CD4-positive, alpha-beta memory T cell (primary cell): Measurements from ENCODE around the gene RBKS. TPM values are rescaled to one million over a fixed set of nuclear protein-coding genes. Genes with fewer than 3 reads are reported as not detected.

Source experiments
- CTCF ChIA-PET: fragments of 350-600 bp; sonication (Branson Sonifier 250); formaldehyde crosslinking; loops from one replicate; lab custom pipeline; 2021; ENCODE audit warnings: inconsistent platforms; ENCODE audit not compliant: partially characterized antibody; lab: Charles Lee
- POLR2A ChIA-PET: fragments of 350-600 bp; sonication (Branson Sonifier 250); formaldehyde crosslinking; loops from one replicate; lab custom pipeline; 2021; ENCODE audit not compliant: partially characterized antibody; lab: Charles Lee
- DNase-seq, 5 donors: peaks; one replicate each; pipeline versions ENCODE4 v3.0.0 to v3.0.0-alpha.2; 2020 to 2022; ENCODE audit warnings: mixed read lengths in 1 of 5
- H3K27ac ChIP-seq: one replicate; pipeline ENCODE4 v1.7.0; 2013; ENCODE audit warnings: low read depth, low read length
- H3K27me3 ChIP-seq: 2 replicates; pipeline ENCODE4 v1.7.0; 2013; ENCODE audit warnings: mild to moderate bottlenecking, low read length, moderate library complexity; ENCODE audit not compliant: insufficient read depth
- H3K36me3 ChIP-seq: 2 replicates; pipeline ENCODE4 v1.7.0; 2013; ENCODE audit warnings: mild to moderate bottlenecking, low read length, moderate library complexity; ENCODE audit not compliant: insufficient read depth
- H3K4me1 ChIP-seq: 2 replicates; pipeline ENCODE4 v1.7.0; 2013; ENCODE audit warnings: mild to moderate bottlenecking, low read length, moderate library complexity; ENCODE audit not compliant: insufficient read depth
- H3K4me3 ChIP-seq, 2 donors: one replicate each; pipeline ENCODE4 v1.7.0; 2013; ENCODE audit warnings: low read length in 2 of 2, mild to moderate bottlenecking in 1 of 2
- H3K9me3 ChIP-seq, 2 donors: one replicate each; pipeline ENCODE4 v1.7.0; 2013; ENCODE audit warnings: low read length in 2 of 2, control low read depth in 1 of 2; ENCODE audit not compliant: control insufficient read depth in 1 of 2
- H3K27ac Mint-ChIP-seq, 7 donors: one replicate each; pipeline ENCODE4 v1.8.0; 2020 to 2021; ENCODE audit warnings: mixed read lengths in 7 of 7, mild to moderate bottlenecking in 6 of 7, inconsistent platforms in 3 of 7, moderate library complexity in 3 of 7
- H3K27me3 Mint-ChIP-seq, 2 donors: one replicate each; pipeline ENCODE4 v1.8.0; 2020 to 2021; ENCODE audit warnings: mixed read lengths in 2 of 2
- H3K36me3 Mint-ChIP-seq, 2 donors: one replicate each; pipeline ENCODE4 v1.8.0; 2020 to 2021; ENCODE audit warnings: mixed read lengths in 2 of 2, inconsistent platforms in 1 of 2, mild to moderate bottlenecking in 1 of 2
- H3K4me1 Mint-ChIP-seq, 4 donors: one replicate each; pipeline ENCODE4 v1.8.0; 2020 to 2021; ENCODE audit warnings: mixed read lengths in 4 of 4, mild to moderate bottlenecking in 1 of 4
- H3K4me3 Mint-ChIP-seq, 8 donors: one replicate each; pipeline ENCODE4 v1.8.0; 2020 to 2021; ENCODE audit warnings: mixed read lengths in 8 of 8, mild to moderate bottlenecking in 7 of 8, moderate library complexity in 6 of 8, inconsistent platforms in 3 of 8
- H3K9me3 Mint-ChIP-seq, 8 donors: one replicate each; pipeline ENCODE4 v1.8.0; 2020 to 2021; ENCODE audit warnings: mixed read lengths in 8 of 8, mild to moderate bottlenecking in 5 of 8, inconsistent platforms in 3 of 8, moderate library complexity in 1 of 8
- intact Hi-C: fragments of 100-400 bp; cut with micrococcal nuclease; formaldehyde crosslinking; loops from one replicate; pipeline ENCODE4 v1.15.1; 2023
- polyA plus RNA-seq, 2 donors: library from polyadenylated mRNA; unstranded; fragments of 300-500 nt; fragmentation: Illumina TruSeq; gene quantifications; one replicate each; pipeline ENCODE4 v1.2.3, GENCODE V29; 2021
- total RNA-seq, 2 experiments: library from RNA; stranded (reverse); gene quantifications; one replicate each; pipeline ENCODE4 v1.2.3, GENCODE V29; 2021

The RBKS gene
- total and polyA plus RNA-seq, 4 experiments from 2014 or later = 1.2 to 5.9 (median 2.1) TPM

GRCh38 chr2:27893006-27893405 lies 2.8 kb upstream of the RBKS start:
- peak overlapping the region; percentile 98 for H3K27ac ChIP-seq
- Mint-ChIP-seq H3K9me3 (peaks cover 0 to 9% (median 0%) of the 10 kb centered on the region in 8 donors), H3K36me3 (peaks cover 28 to 62% of the 10 kb centered on the region in 2 donors), H3K4me3 (peak overlapping the region in 4 of 8 donors; percentile 13 to 76 (median 50)), H3K4me1 (peaks cover 40 to 81% (median 64%) of the 10 kb centered on the region in 4 donors), H3K27me3 (peaks cover 1 to 5% of the 10 kb centered on the region in 2 donors), H3K27ac (peak overlapping the region; percentile 100)
- ChIA-PET CTCF (no interaction called here), POLR2A (no interaction called here)
- peaks cover 9% of the 10 kb centered on the region for H3K36me3 ChIP-seq
- no peak overlapping the region for H3K4me3 ChIP-seq
- no peaks in the 10 kb centered on the region for H3K27me3 ChIP-seq
- peak; percentile 41 to 60 (median 46) for DNase-seq
- H3K9me3 ChIP-seq = no peaks in the 10 kb centered on the region
- H3K4me1 ChIP-seq = peaks cover 62% of the 10 kb centered on the region
- intact Hi-C loops = loop anchor here (5.0 to 10.0 kb wide), 3 partner anchors 729 to 1546 kb away; partner anchors contain the start of genes ADGRF3, PPP1CB and SELENOI

GRCh38 chr2:27891673-27892105 lies 1.5 kb upstream of the RBKS start:
- Histone ChIP-seq H3K4me1 (peaks cover 49% of the 10 kb centered on the region), H3K36me3 (peaks cover 7% of the 10 kb centered on the region), H3K4me3 (peak overlapping the region; percentile 92 to 99), H3K9me3 (no peaks in the 10 kb centered on the region), H3K27ac (peak overlapping the region; percentile 98), H3K27me3 (no peaks in the 10 kb centered on the region)
- DNase-seq = peak in 2 of 5 donors; percentile 3 to 34
- peaks cover 0 to 9% (median 0%) of the 10 kb centered on the region in 8 donors for H3K9me3 Mint-ChIP-seq
- ChIA-PET CTCF (no interaction called here), POLR2A (interaction anchor here (0.6 to 2.6 kb wide), 6 partner anchors 26 to 511 kb away, joined by 3 to 23 read pairs (median 7); partner anchors contain the start of gene FOSL2)
- peaks cover 29 to 68% (median 52%) of the 10 kb centered on the region in 4 donors for H3K4me1 Mint-ChIP-seq
- H3K27me3 Mint-ChIP-seq = peaks cover 1 to 5% of the 10 kb centered on the region in 2 donors
- intact Hi-C loops = loop anchor here (5.0 to 10.0 kb wide), 3 partner anchors 731 to 1544 kb away; partner anchors contain the start of genes ADGRF3, PPP1CB and SELENOI
- peak overlapping the region; percentile 88 to 100 (median 97) for H3K4me3 Mint-ChIP-seq
- peaks cover 19 to 48% of the 10 kb centered on the region in 2 donors for H3K36me3 Mint-ChIP-seq
- peak overlapping the region; percentile 100 for H3K27ac Mint-ChIP-seq

GRCh38 chr2:27890924-27891672 lies 911 bp upstream of the RBKS start:
- Mint-ChIP-seq H3K4me3 (peak overlapping the region; percentile 88 to 100 (median 97)), H3K36me3 (peaks cover 14 to 43% of the 10 kb centered on the region in 2 donors), H3K4me1 (peaks cover 24 to 62% (median 49%) of the 10 kb centered on the region in 4 donors), H3K27me3 (peaks cover 1 to 5% of the 10 kb centered on the region in 2 donors), H3K27ac (peak overlapping the region; percentile 100), H3K9me3 (peaks cover 0 to 9% (median 0%) of the 10 kb centered on the region in 8 donors)
- Histone ChIP-seq H3K4me3 (peak overlapping the region; percentile 92 to 99), H3K4me1 (peaks cover 45% of the 10 kb centered on the region), H3K27me3 (no peaks in the 10 kb centered on the region), H3K27ac (peak overlapping the region; percentile 98), H3K36me3 (peaks cover 1% of the 10 kb centered on the region), H3K9me3 (no peaks in the 10 kb centered on the region)
- DNase-seq = peak; percentile 94 to 98 (median 95)
- CTCF ChIA-PET = no interaction called here
- intact Hi-C loops = loop anchor here (1.0 to 10.0 kb wide), 8 partner anchors 29 to 1544 kb away; partner anchors contain the start of genes ADGRF3, FOSL2, MRPL33 and PPP1CB
- POLR2A ChIA-PET = interaction anchor here (0.6 to 2.6 kb wide), 10 partner anchors 26 to 511 kb away, joined by 3 to 23 read pairs (median 4); partner anchors contain the start of gene FOSL2

- Mint-ChIP-seq H3K4me1 (peaks cover 24 to 52% (median 44%) of the 10 kb centered on the region in 4 donors), H3K4me3 (peak overlapping the region; percentile 93 to 100 (median 98)), H3K27me3 (peaks cover 1 to 5% of the 10 kb centered on the region in 2 donors), H3K36me3 (peaks cover 1 to 32% of the 10 kb centered on the region in 2 donors), H3K9me3 (peaks cover 0 to 9% (median 0%) of the 10 kb centered on the region in 8 donors), H3K27ac (peak overlapping the region; percentile 99 to 100 (median 100))
- Histone ChIP-seq H3K27me3 (no peaks in the 10 kb centered on the region), H3K4me3 (peak overlapping the region; percentile 77 to 92), H3K9me3 (no peaks in the 10 kb centered on the region), H3K36me3 (no peaks in the 10 kb centered on the region), H3K27ac (peak overlapping the region; percentile 98), H3K4me1 (peaks cover 45% of the 10 kb centered on the region)
- ChIA-PET POLR2A (interaction anchor here (0.8 to 2.6 kb wide), 9 partner anchors 31 to 513 kb away, joined by 3 to 23 read pairs (median 4); partner anchors contain the start of gene FOSL2), CTCF (interaction anchor here (0.9 kb wide), 1 partner anchor 206 kb away, joined by 3 read pairs; no protein-coding TSS in a partner anchor)
- no peak for DNase-seq
- intact Hi-C loops = loop anchor here (1.0 to 10.0 kb wide), 8 partner anchors 31 to 1542 kb away; partner anchors contain the start of genes ADGRF3, FOSL2, MRPL33 and PPP1CB
Measured at GRCh38 chr2:27889774-27890145, 427 bp downstream of the RBKS start.

GRCh38 chr2:27888790-27889189 lies 1.4 kb downstream of the RBKS start:
- Histone ChIP-seq H3K4me1 (peaks cover 40% of the 10 kb centered on the region), H3K4me3 (no peak overlapping the region), H3K9me3 (no peaks in the 10 kb centered on the region), H3K36me3 (no peaks in the 10 kb centered on the region), H3K27ac (no peak overlapping the region), H3K27me3 (no peaks in the 10 kb centered on the region)
- H3K27me3 Mint-ChIP-seq = peaks cover 1 to 5% of the 10 kb centered on the region in 2 donors
- H3K4me1 Mint-ChIP-seq = peaks cover 18 to 42% (median 35%) of the 10 kb centered on the region in 4 donors
- ChIA-PET POLR2A (interaction anchor here (1.2 to 2.6 kb wide), 2 partner anchors 17 to 32 kb away, joined by 3 to 23 read pairs; no protein-coding TSS in a partner anchor), CTCF (no interaction called here)
- H3K27ac Mint-ChIP-seq = peak overlapping the region in 3 of 7 donors; percentile 66 to 100 (median 84)
- H3K36me3 Mint-ChIP-seq = peaks cover 0 to 23% of the 10 kb centered on the region in 2 donors
- no peak for DNase-seq
- no peak overlapping the region for H3K4me3 Mint-ChIP-seq
- H3K9me3 Mint-ChIP-seq = peaks cover 0 to 9% (median 0%) of the 10 kb centered on the region in 8 donors
- intact Hi-C loops = no loop called here

- peaks cover 1 to 5% of the 10 kb centered on the region in 2 donors for H3K27me3 Mint-ChIP-seq
- DNase-seq = no peak
- Histone ChIP-seq H3K36me3 (no peaks in the 10 kb centered on the region), H3K9me3 (no peaks in the 10 kb centered on the region), H3K4me3 (no peak overlapping the region), H3K27ac (no peak overlapping the region), H3K4me1 (peaks cover 32% of the 10 kb centered on the region), H3K27me3 (no peaks in the 10 kb centered on the region)
- intact Hi-C loops = no loop called here
- H3K27ac Mint-ChIP-seq = no peak overlapping the region
- POLR2A ChIA-PET = interaction anchor here (1.2 kb wide), 1 partner anchor 16 kb away, joined by 3 read pairs; no protein-coding TSS in a partner anchor
- peaks cover 12 to 35% (median 29%) of the 10 kb centered on the region in 4 donors for H3K4me1 Mint-ChIP-seq
- H3K36me3 Mint-ChIP-seq = peaks cover 0 to 17% of the 10 kb centered on the region in 2 donors
- no peak overlapping the region for H3K4me3 Mint-ChIP-seq
- CTCF ChIA-PET = no interaction called here
- peaks cover 0 to 9% (median 0%) of the 10 kb centered on the region in 8 donors for H3K9me3 Mint-ChIP-seq
Measured at GRCh38 chr2:27887830-27888229, 2.4 kb downstream of the RBKS start.
